HepG2 (cell line): ENCODE data around the gene NPB. TPM values are rescaled to one million over a fixed set of nuclear protein-coding genes. Genes with fewer than 3 reads are reported as not detected.

ENCODE experiments used
- ELF3 ChIP-seq: IDR thresholded peaks from 2 replicates; pipeline ENCODE4 v1.6.1; 2016; ENCODE audit warnings: missing genetic modification reagents, missing compliant biosample characterization
- GATAD2A ChIP-seq: IDR thresholded peaks from 2 replicates; pipeline ENCODE4 v1.6.1; 2016
- HDAC2 ChIP-seq: sonication (generic); formaldehyde crosslinking; IDR thresholded peaks from 2 replicates; pipeline ENCODE4 v1.4.0; 2020; ENCODE audit warnings: missing genetic modification reagents
- MLXIP ChIP-seq: sonication (generic); formaldehyde crosslinking; IDR thresholded peaks from 2 replicates; pipeline ENCODE4 v1.9.0; 2021; ENCODE audit warnings: missing genetic modification reagents, borderline replicate concordance
- NR0B2 ChIP-seq: sonication (generic); formaldehyde crosslinking; IDR thresholded peaks from 2 replicates; pipeline ENCODE4 v1.4.0; 2020; ENCODE audit warnings: mild to moderate bottlenecking, missing genetic modification reagents
- PATZ1 ChIP-seq: sonication (generic); formaldehyde crosslinking; IDR thresholded peaks from 2 replicates; pipeline ENCODE4 v1.4.0; 2020; ENCODE audit warnings: missing genetic modification reagents
- PPARG ChIP-seq: conservative IDR thresholded peaks from 2 replicates; pipeline ENCODE4 v1.6.1; 2016; ENCODE audit warnings: missing biosample characterization, missing genetic modification reagents
- SP140L ChIP-seq: sonication (generic); formaldehyde crosslinking; IDR thresholded peaks from 2 replicates; pipeline ENCODE4 v1.4.0; 2020; ENCODE audit warnings: missing genetic modification reagents, borderline replicate concordance
- ZBTB20 ChIP-seq: sonication (generic); formaldehyde crosslinking; IDR thresholded peaks from 2 replicates; pipeline ENCODE4 v1.8.1; 2023; ENCODE audit warnings: missing genetic modification reagents, low read depth, mild to moderate bottlenecking, borderline replicate concordance
- ZFP1 ChIP-seq: IDR thresholded peaks from 2 replicates; pipeline ENCODE4 v1.6.1; 2016
- ZNF264 ChIP-seq: sonication (generic); formaldehyde crosslinking; IDR thresholded peaks from 2 replicates; pipeline ENCODE4 v1.4.0; 2020; ENCODE audit warnings: missing genetic modification reagents
- ZNF281 ChIP-seq: sonication (generic); formaldehyde crosslinking; IDR thresholded peaks from 2 replicates; pipeline ENCODE4 v1.4.0; 2020; ENCODE audit warnings: missing genetic modification reagents, borderline replicate concordance
- ZNF329 ChIP-seq: sonication (generic); formaldehyde crosslinking; IDR thresholded peaks from 2 replicates; pipeline ENCODE4 v1.9.0; 2021; ENCODE audit warnings: low read depth, mild to moderate bottlenecking, missing genetic modification reagents
- ZNF83 ChIP-seq: sonication (generic); formaldehyde crosslinking; IDR thresholded peaks from 2 replicates; pipeline ENCODE4 v1.4.0; 2020; ENCODE audit warnings: missing genetic modification reagents, mild to moderate bottlenecking, borderline replicate concordance
- ZSCAN5A ChIP-seq: sonication (generic); formaldehyde crosslinking; IDR thresholded peaks from 2 replicates; pipeline ENCODE4 v1.8.0; 2022; ENCODE audit warnings: mild to moderate bottlenecking, missing genetic modification reagents, borderline replicate concordance
- polyA plus RNA-seq, 8 experiments: library from polyadenylated mRNA; depleted of rRNA in 3 of 8; stranded (reverse) in 7 of 8; unstranded in 1 of 8; fragments of >200 nt; fragmentation: Illumina TruSeq in 4 of 8; extraction: Trizol in 4 of 8; gene quantifications; 2 replicates each; pipeline versions ENCODE4 v1.2.1 to v1.2.3, GENCODE V29; 2011 to 2016; ENCODE audit warnings: low read depth in 4 of 8, missing spikeins in 1 of 8, mixed read lengths in 1 of 8; ENCODE audit not compliant: insufficient read depth in 1 of 8
- total RNA-seq, 5 experiments: library from RNA; depleted of rRNA; stranded (reverse); fragments of >200 nt; fragmentation: Illumina TruSeq; extraction: Trizol; gene quantifications; 2 replicates each; pipeline ENCODE4 v1.2.3, GENCODE V29; 2016; ENCODE audit warnings: low read depth in 1 of 5

Gene NPB
- total and polyA plus RNA-seq, 2 of the 13 experiments (the other 11 are each of a cell fraction or from before 2014, with no cell fraction given): 0.11 to 0.93 TPM

- TF ChIP-seq ZNF83 (CRISPR knock-in tag): no peak
- no peak for TF ChIP-seq ZNF281 (CRISPR knock-in tag)
- no peak for TF ChIP-seq MLXIP (CRISPR knock-in tag)
- no peak for TF ChIP-seq ZBTB20 (CRISPR knock-in tag)
- TF ChIP-seq PATZ1: no peak
- TF ChIP-seq NR0B2 (CRISPR knock-in tag): no peak
- TF ChIP-seq SP140L: no peak
- TF ChIP-seq HDAC2: no peak
- TF ChIP-seq ZFP1 (CRISPR knock-in tag): no peak
- TF ChIP-seq GATAD2A (CRISPR knock-in tag): no peak
- no peak for TF ChIP-seq ELF3
- no peak for TF ChIP-seq ZSCAN5A (CRISPR knock-in tag)
- no peak for TF ChIP-seq ZNF329 (CRISPR knock-in tag)
- no peak for TF ChIP-seq PPARG (CRISPR knock-in tag)
- no peak for TF ChIP-seq ZNF264
These were observed 643 bp upstream of the NPB start (continued) for GRCh38 chr17:81901167-81902022.
